WTC11 (cell line): Measurements from ENCODE around the gene ZNF343. TPM values are rescaled to one million over a fixed set of nuclear protein-coding genes. Genes with fewer than 3 reads are reported as not detected.
"Not testable (repeated sequence)": the region's sequence is repeated elsewhere in the genome, so short reads cannot be mapped to it uniquely, and the experiment has no call there.

ENCODE experiments used
- ATAC-seq: fragments of 200-7000 bp; cut with Tn5 transposase; 2 replicates; pipeline ENCODE4 v1.10.0; 2021; ENCODE audit warnings: mild to moderate bottlenecking, moderate library complexity
- CTCF ChIA-PET: fragments of 300-600 bp; sonication (Branson Sonifier 250); formaldehyde crosslinking; loops from one replicate; lab custom pipeline; 2021; ENCODE audit warnings: antibody characterized with exemption; lab: Charles Lee
- POLR2A ChIA-PET: fragments of 350-600 bp; sonication (Branson Sonifier 250); formaldehyde crosslinking; loops from one replicate; lab custom pipeline; 2021; ENCODE audit warnings: antibody characterized with exemption; lab: Charles Lee
- DNase-seq: peaks from one replicate; pipeline ENCODE4 v3.0.0; 2021; ENCODE audit warnings: low spot score
- H3K27ac Mint-ChIP-seq: 2 replicates; pipeline ENCODE4 v1.8.0; 2021; ENCODE audit warnings: mixed read lengths
- H3K27me3 Mint-ChIP-seq: 2 replicates; pipeline ENCODE4 v1.8.0; 2021; ENCODE audit warnings: low read depth, mild to moderate bottlenecking, moderate library complexity, mixed read lengths
- H3K36me3 Mint-ChIP-seq: 2 replicates; pipeline ENCODE4 v1.8.0; 2021; ENCODE audit warnings: mixed read lengths
- H3K4me1 Mint-ChIP-seq: 2 replicates; pipeline ENCODE4 v1.8.0; 2022; ENCODE audit warnings: mixed read lengths
- H3K4me3 Mint-ChIP-seq: 2 replicates; pipeline ENCODE4 v1.8.0; 2021; ENCODE audit warnings: mild to moderate bottlenecking, moderate library complexity, mixed read lengths
- H3K9me3 Mint-ChIP-seq: 2 replicates; pipeline ENCODE4 v1.8.0; 2021; ENCODE audit warnings: mixed read lengths
- CBFB ChIP-seq: sonication (generic); formaldehyde crosslinking; IDR thresholded peaks from 2 replicates; pipeline ENCODE4 v1.8.1; 2022; ENCODE audit warnings: mild to moderate bottlenecking, low read depth, missing genetic modification reagents
- CDX4 ChIP-seq: fragments of 250-450 bp; sonication (Bioruptor Pico); IDR thresholded peaks from 2 replicates; pipeline ENCODE4 v1.9.0; 2021; ENCODE audit warnings: moderate library complexity, mild to moderate bottlenecking, inconsistent platforms, borderline replicate concordance
- CTCF ChIP-seq: fragments of 200-600 bp; IDR thresholded peaks from 2 replicates; pipeline ENCODE4 v1.8.0; 2022; ENCODE audit warnings: antibody characterized with exemption
- ETV6 ChIP-seq: sonication (generic); formaldehyde crosslinking; IDR thresholded peaks from 2 replicates; pipeline ENCODE4 v1.8.1; 2022; ENCODE audit warnings: mild to moderate bottlenecking, missing genetic modification reagents
- GABPB1 ChIP-seq: sonication (generic); formaldehyde crosslinking; IDR thresholded peaks from 2 replicates; pipeline ENCODE4 v1.8.1; 2023; ENCODE audit warnings: mild to moderate bottlenecking, missing genetic modification reagents
- GTF2I ChIP-seq: fragments of 250-450 bp; sonication (Bioruptor Pico); conservative IDR thresholded peaks from 2 replicates; pipeline ENCODE4 v1.4.0; 2021; ENCODE audit warnings: mild to moderate bottlenecking
- HMGXB4 ChIP-seq: sonication (generic); formaldehyde crosslinking; IDR thresholded peaks from 2 replicates; pipeline ENCODE4 v1.8.1; 2023; ENCODE audit warnings: mild to moderate bottlenecking, moderate library complexity, missing genetic modification reagents
- IRF2 ChIP-seq: sonication (generic); formaldehyde crosslinking; IDR thresholded peaks from 2 replicates; pipeline ENCODE4 v1.8.0; 2022; ENCODE audit warnings: low read depth, missing genetic modification reagents, borderline replicate concordance
- JAZF1 ChIP-seq: fragments of 250-450 bp; sonication (Bioruptor Pico); IDR thresholded peaks from 2 replicates; pipeline ENCODE4 v1.9.0; 2021; ENCODE audit warnings: moderate library complexity, mild to moderate bottlenecking, inconsistent platforms
- KAT7 ChIP-seq: sonication (generic); formaldehyde crosslinking; IDR thresholded peaks from 2 replicates; pipeline ENCODE4 v1.8.1; 2023; ENCODE audit warnings: missing genetic modification reagents, mild to moderate bottlenecking, borderline replicate concordance
- NFE2L1 ChIP-seq: sonication (generic); formaldehyde crosslinking; IDR thresholded peaks from 2 replicates; pipeline ENCODE4 v1.8.1; 2023; ENCODE audit warnings: missing genetic modification reagents
- NFYB ChIP-seq: sonication (generic); formaldehyde crosslinking; conservative IDR thresholded peaks from 2 replicates; pipeline ENCODE4 v1.8.0; 2022; ENCODE audit warnings: low read depth, missing genetic modification reagents
- NR3C1 ChIP-seq: sonication (generic); formaldehyde crosslinking; conservative IDR thresholded peaks from 2 replicates; pipeline ENCODE4 v1.8.1; 2023; ENCODE audit warnings: low read depth, mild to moderate bottlenecking, missing genetic modification reagents
- OVOL2 ChIP-seq: fragments of 250-450 bp; sonication (Bioruptor Pico); IDR thresholded peaks from 2 replicates; pipeline ENCODE4 v1.9.0; 2021; ENCODE audit warnings: mild to moderate bottlenecking, borderline replicate concordance
- SP1 ChIP-seq: sonication (generic); formaldehyde crosslinking; conservative IDR thresholded peaks from 2 replicates; pipeline ENCODE4 v1.8.1; 2022; ENCODE audit warnings: missing genetic modification reagents
- ZBTB21 ChIP-seq: sonication (generic); formaldehyde crosslinking; IDR thresholded peaks from 2 replicates; pipeline ENCODE4 v1.8.1; 2023; ENCODE audit warnings: mild to moderate bottlenecking, missing genetic modification reagents, borderline replicate concordance
- ZBTB43 ChIP-seq: sonication (generic); formaldehyde crosslinking; IDR thresholded peaks from 2 replicates; pipeline ENCODE4 v1.8.1; 2023; ENCODE audit warnings: mild to moderate bottlenecking, missing genetic modification reagents
- ZNF121 ChIP-seq: sonication (generic); formaldehyde crosslinking; IDR thresholded peaks from 2 replicates; pipeline ENCODE4 v1.8.0; 2023; ENCODE audit warnings: missing genetic modification reagents
- total RNA-seq: library from RNA; stranded (reverse); gene quantifications from 3 replicates; pipeline ENCODE4 v1.2.3, GENCODE V29; 2021
- TF ChIP-seq, protein P1 (sequence below): sonication (generic); formaldehyde crosslinking; IDR thresholded peaks from 2 replicates; pipeline ENCODE4 v1.8.1; 2022; ENCODE audit warnings: mild to moderate bottlenecking, moderate library complexity, missing genetic modification reagents

ZNF343 gene
- total RNA-seq, 1 experiment from 2014 or later = 7.6 TPM

DNA sequence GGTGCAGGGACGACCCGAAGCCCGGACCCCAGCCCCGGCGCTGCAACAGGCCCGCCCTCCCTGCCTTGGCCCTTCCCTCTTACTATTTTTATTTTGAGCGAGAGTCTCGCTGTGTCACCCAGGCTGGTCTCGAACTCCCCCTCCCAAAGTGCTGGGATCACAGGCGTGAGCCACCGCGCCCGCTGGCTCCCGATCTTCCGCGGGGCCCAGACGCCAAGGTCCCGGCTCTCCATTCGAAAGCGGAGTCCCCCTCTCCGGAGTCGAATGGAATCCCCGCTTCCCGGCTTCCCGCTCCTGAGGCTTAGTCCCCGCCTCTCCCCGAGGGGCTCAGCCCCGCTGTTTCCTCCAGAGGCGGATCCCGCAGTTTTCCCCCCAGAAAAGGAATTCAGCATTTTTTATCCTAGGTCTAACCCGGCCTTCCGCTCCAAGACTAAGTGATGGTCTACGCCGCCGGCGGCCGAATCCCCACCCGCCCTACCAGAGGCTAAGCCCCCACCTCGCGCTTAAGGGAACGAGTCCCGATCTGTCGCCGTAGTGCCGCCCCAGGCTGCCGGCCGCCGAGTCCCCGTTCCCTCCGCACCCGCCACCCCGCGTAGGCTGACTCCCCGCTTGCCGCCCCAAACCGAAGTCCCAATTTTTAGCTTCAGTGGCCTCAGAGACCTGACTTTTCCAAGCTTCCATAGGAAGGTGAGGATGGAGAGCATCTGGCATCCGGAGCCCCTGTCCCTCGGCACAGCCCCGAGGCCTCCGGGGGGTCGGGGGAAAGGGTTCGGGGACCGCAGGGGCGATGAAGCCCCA, 16.2 kb upstream of the ZNF343 start:
- POLR2A ChIA-PET = interaction anchor here (0.7 kb wide), 1 partner anchor 127 kb away, joined by 3 read pairs; no protein-coding TSS in a partner anchor
- Mint-ChIP-seq H3K4me3 (peak overlapping the region; percentile 91), H3K27me3 (peaks cover 88% of the 10 kb centered on the region), H3K27ac (no peak overlapping the region), H3K4me1 (peaks cover 3% of the 10 kb centered on the region), H3K9me3 (no peaks in the 10 kb centered on the region), H3K36me3 (no peaks in the 10 kb centered on the region)
- CTCF ChIA-PET = interaction anchor here (0.6 to 4.6 kb wide), 22 partner anchors 10 to 176 kb away, joined by 3 to 30 read pairs (median 6); partner anchors contain the start of gene NOP56
- ATAC-seq (peak; percentile 61), DNase-seq (peak; percentile 61)
- no peak for TF ChIP-seq IRF2 (CRISPR knock-in tag)
- TF ChIP-seq ZNF121 (CRISPR knock-in tag) = no peak
- 0 out of 2 replicates have a peak, but pooled peaks have one; percentile 31 for TF ChIP-seq KAT7 (CRISPR knock-in tag)
- TF ChIP-seq HMGXB4 = peak; percentile 37
- no peak for TF ChIP-seq NFE2L1 (CRISPR knock-in tag)
- TF ChIP-seq, protein P1, sequence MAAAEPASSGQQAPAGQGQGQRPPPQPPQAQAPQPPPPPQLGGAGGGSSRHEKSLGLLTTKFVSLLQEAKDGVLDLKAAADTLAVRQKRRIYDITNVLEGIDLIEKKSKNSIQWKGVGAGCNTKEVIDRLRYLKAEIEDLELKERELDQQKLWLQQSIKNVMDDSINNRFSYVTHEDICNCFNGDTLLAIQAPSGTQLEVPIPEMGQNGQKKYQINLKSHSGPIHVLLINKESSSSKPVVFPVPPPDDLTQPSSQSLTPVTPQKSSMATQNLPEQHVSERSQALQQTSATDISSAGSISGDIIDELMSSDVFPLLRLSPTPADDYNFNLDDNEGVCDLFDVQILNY (CRISPR knock-in tag) = no peak
- no peak for TF ChIP-seq GTF2I (CRISPR knock-in tag)
- no peak for TF ChIP-seq NR3C1 (CRISPR knock-in tag)
- no peak for TF ChIP-seq JAZF1 (CRISPR knock-in tag)
- no peak for TF ChIP-seq NFYB (CRISPR knock-in tag)
- TF ChIP-seq CDX4 (CRISPR knock-in tag) = no peak

DNA sequence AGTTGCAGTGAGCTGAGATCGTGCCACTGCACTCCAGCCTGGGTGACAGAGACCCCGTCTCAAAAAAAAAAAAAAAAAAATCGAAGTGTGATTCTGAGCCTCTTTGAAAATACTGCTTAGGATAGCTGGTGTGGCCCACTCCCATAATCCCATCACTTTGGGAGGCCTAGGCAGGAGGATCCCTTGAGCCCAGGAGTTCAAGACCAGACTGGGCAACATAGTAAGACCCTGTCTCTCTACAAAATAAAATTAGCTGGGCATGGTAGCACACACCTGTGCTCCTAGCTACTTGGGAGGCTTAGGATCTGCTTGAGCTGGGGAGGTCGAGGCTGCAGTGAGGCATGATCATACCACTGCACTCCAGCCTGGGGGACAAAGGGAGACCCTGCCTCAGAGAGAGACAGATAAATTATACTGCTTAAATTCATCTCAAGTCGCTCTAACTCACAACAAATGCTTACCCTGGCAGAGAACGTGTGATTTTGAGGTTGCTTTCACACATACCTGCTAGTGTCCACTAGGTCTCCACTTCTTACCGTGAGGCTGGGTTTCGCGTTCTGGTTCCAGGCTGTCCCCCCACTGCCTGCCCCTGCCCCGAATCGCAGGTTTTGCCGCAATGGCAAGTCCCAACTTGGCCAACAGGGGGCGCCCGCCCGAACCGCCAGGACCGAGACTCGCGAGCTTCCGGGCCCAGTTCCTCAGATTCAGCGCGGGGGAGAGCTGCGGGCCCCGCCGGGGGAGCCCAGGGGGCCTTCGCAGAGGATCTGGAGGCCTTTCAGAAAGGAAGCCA, 15.4 kb upstream of the ZNF343 start:
- ChIA-PET POLR2A (interaction anchor here (0.6 to 1.1 kb wide), 2 partner anchors 129 to 164 kb away, joined by 3 read pairs; partner anchors contain the start of gene NOP56), CTCF (interaction anchor here (0.6 to 4.6 kb wide), 27 partner anchors 9 to 1266 kb away, joined by 3 to 30 read pairs (median 5); partner anchors contain the start of gene NOP56)
- Mint-ChIP-seq H3K27me3 (peaks cover 88% of the 10 kb centered on the region), H3K4me1 (peaks cover 3% of the 10 kb centered on the region), H3K9me3 (no peaks in the 10 kb centered on the region), H3K4me3 (peak overlapping the region; percentile 91), H3K27ac (no peak overlapping the region), H3K36me3 (no peaks in the 10 kb centered on the region)
- peak; percentile 58; the same call in 1 of the 2 replicates for TF ChIP-seq ZBTB21
- TF ChIP-seq CBFB (CRISPR knock-in tag) = no peak
- peak; percentile 62 for TF ChIP-seq GABPB1 (CRISPR knock-in tag)
- peak; percentile 98 for TF ChIP-seq CTCF
- TF ChIP-seq ETV6 (CRISPR knock-in tag) = peak; percentile 49; the same call in 1 of the 2 replicates
- 0 out of 2 replicates have a peak, but pooled peaks have one; percentile 23 for TF ChIP-seq ZBTB43 (CRISPR knock-in tag)
- TF ChIP-seq OVOL2 (CRISPR knock-in tag) = no peak
- TF ChIP-seq HMGXB4 = peak; percentile 95
- TF ChIP-seq SP1 = peak; percentile 63; the same call in 1 of the 2 replicates
- peak; percentile 91 for TF ChIP-seq ZNF121 (CRISPR knock-in tag)
- ATAC-seq (peak; percentile 81), DNase-seq (peak; percentile 95)

DNA sequence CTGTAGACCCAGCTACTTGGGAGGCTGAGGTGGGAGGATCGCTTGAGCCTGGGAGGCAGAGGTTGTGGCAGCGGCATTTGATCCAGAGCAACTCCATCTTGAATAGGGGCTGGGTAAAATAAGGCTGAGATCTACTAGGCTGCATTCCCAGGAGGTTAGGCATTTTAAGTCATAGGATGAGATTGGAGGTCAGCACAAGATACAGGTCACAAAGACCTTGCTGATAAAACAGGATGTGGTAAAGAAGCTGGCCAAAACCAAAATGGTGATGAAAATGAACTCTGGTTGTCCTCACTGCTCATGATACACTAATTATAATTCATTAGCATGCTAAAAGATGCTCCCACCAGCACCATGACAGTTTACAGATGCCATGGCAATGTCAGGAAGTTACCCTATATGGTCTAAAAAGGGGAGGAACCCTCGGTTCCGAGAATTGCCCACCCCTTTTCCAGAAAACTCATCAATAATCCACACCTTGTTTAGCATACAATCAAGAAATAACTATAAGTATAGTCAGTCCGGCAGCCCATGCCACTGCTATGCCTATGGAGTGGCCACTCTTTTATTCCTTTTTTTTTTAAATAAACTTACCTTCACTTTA, 14.2 kb upstream of the ZNF343 start:
- ATAC-seq, H3K36me3 Mint-ChIP-seq, H3K4me3 Mint-ChIP-seq, DNase-seq, H3K4me1 Mint-ChIP-seq, H3K27ac Mint-ChIP-seq, H3K9me3 Mint-ChIP-seq: not testable (repeated sequence)
- H3K27me3 Mint-ChIP-seq = peaks cover 92% of the 10 kb centered on the region
- ChIA-PET POLR2A (interaction anchor here (1.1 kb wide), 1 partner anchor 14 kb away, joined by 3 read pairs; the partner anchor contains the start of gene ZNF343), CTCF (interaction anchor here (1.0 to 4.6 kb wide), 25 partner anchors 10 to 315 kb away, joined by 3 to 30 read pairs (median 9); partner anchors contain the start of genes NOP56, SNRPB, TMC2 and ZNF343)
